HG03159 (cell line): Measurements from ENCODE around the gene GPSM1.

Source experiments
- ATAC-seq: cut with Tn5 transposase; IDR thresholded peaks from one replicate; pipeline ENCODE4 v1.9.1; 2021; ENCODE audit warnings: mild to moderate bottlenecking, moderate library complexity; ENCODE audit not compliant: unreplicated experiment

The GPSM1 gene

DNA sequence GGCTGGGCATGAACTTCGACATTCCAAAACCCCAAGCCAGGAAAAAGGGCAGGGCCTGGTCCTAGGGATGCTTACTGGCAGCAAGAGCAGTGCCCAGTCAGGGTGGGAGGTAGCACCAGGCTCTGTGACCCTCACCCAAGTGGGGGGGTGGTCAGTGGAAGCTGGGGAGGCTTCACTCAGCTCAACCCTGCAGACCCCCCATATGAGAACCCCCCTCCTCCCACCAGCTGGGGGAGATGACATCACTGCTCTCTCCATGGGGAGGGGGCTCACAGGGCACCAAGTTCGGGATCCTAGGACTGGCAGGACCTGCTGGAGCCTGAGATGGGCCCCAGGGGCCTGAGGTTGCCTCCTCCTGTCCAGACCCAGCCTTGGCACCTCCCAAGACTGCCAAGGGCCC is 31.5 kb downstream of the GPSM1 start:
- ATAC-seq: no peak

DNA sequence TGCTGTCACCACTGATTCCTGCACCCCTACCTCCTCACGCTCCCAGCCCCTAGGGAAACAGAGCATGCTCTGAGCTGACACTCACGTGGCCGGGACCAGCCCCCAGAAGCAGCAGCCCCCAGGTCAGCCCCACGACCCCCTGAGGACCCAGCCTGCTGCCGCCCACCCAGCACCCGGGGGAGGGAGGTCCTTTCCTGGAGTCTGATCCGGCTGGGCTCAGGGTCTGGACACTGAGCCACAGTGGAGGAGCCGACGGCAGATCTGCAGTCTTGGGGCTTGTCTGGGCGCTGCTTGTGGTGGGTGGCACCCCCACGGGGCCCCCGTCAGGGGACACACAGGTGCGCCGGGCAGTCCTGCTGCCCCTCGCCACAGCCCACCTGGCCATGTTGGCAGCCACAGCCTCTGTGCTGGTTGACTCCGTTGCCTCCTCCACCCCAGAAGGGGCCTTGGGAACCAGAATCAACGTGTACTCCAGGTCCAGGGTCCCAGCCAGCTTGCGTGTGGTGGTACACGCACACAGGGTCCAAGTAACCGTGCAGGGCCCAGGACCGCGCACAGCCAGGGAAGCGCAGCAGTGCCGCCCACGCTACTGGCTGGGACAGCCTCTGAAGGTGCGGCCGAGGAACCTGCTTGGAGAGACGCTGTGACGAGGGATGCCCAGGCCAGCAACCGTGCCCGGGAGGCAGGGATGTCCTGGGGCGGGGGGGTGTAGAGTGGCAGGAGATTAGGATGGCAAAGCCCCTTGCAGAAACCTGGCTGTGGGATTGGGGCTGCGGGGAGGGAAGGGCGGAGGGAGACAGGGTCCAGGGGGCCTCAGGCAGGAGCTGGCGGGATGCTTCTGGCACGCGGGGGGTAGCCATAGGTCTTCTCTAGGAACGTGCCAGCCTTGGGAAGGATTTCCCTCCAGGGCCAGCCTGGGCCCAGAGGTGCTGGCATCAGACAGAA is 32.7 kb downstream of the GPSM1 start:
- ATAC-seq: no peak

DNA sequence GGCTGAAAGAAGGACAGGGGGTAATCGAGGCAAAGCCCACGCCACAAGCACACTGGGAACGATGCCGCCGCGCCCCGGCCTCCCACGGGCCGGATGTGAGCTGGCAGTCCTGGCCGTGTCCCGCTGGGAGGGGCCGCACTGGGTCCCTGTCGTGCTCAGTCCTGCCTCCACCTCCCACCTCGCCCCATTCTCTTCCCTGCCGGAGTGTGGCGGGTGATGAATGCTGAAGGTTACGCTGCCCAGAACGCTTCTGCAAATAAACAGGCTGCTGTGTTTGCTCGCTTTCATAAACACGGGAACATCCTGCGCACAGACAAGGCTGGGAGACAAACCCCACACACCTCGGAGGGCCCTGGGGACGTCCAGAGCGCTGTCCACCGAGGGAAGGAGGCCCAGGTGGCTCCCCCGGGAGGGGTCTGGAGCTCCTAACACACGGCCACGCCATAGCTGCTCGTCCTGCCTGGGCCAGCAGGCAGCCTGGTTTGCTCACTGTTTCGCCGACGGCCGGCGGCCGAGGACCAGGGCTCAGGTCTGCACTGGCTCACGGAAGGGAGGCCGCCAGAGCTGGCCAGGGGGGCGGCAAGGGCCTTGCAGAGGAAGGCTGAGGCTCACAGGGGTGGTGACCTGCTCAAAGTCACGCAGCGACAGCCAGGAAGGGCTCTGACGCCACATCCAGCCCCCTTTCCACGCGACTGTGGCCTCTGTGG is 33.9 kb downstream of the GPSM1 start:
- no peak for ATAC-seq

GRCh38 chr9:136361754-136362449 is 34.6 kb downstream of the GPSM1 start:
- ATAC-seq: no peak

- no peak for ATAC-seq
These were observed 35.1 kb downstream of the GPSM1 start for GRCh38 chr9:136362450-136362784.

GRCh38 chr9:136363106-136363948 is 36.0 kb downstream of the GPSM1 start, which contains the start of gene DNLZ:
TSS of gene DNLZ (minus strand) at chr9:136363744. CDS start at chr9:136363714, 30 bp downstream.
- peak; percentile 77 for ATAC-seq

DNA sequence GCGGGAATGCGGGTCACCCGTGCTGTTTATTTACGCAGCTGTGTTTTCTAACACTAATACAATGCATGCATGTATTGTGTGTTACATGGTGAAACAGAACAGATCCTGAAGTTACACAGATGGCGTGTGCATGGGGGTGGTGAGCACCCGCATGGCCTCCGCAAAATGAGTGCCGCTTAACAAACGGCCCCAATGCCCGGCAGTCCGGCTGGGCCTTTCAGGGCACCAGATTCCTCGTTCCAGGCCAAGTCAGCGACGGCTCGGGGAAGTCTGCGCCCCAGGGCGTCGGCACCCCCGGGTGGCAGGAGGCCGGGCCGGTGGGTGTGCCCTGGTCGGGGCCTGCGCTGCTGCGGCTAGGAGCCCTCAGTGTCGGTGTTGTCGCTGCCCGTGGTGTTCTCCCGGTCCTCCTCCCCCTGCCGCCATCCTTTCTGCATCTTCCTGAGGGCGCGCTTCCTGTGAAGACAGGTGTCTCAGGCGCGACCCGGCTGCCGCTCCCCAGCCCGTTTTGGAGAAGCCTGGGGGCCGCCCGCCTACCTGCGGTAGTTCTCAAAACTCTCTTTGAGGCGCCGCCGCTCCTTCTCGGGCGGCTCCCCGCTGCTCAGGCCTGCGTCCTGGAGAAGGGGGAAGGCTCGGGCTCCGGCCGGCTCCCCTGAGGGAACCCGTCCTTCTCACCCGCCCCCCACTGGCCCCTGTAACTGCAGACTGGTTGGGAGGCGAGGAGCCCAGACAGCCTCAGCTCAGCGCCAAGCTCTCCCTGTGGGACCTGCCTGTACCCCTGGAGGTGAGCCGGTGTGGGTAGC is 36.8 kb downstream of the GPSM1 start:
- no peak for ATAC-seq

DNA sequence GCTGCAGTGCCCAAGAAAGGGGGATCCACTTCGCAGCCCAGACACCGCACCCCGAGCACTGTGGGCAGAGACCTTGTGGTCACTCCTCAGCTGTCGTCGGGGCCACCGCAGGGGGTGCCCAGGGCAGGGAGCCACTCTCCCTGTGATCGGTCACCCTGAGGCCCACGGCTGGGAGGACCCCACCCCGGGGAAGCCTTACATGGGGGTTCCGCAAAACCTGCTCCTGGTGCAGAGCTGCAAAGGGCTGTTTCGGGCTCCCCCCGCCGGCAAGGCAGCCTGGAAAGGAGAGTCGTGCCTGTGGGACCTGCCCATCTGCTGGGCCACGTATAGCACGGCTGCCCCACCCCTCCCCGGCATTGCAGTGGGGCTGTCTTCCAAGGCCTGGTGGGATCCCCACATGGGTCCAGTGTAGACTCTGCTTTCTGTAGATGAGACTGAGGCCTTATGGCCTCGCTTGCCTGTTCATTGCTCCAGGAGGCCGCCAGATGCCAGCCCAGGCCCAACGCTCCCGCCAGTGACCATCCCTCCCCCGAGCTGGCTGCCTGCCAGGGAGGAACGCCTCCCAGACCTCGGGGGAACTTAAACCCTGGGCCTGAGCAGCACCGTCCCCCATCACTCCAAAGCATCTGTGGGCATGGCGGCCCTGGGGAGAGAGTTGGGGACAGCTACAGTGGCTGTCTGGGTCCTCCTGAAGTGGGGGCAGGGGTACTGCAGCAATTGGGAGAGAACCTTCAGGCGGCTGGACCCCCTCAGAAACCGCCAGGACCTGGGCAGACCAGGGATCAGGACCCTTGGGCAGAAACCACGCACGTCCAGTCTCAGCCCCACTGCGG is 37.8 kb downstream of the GPSM1 start:
- ATAC-seq: no peak

- no peak for ATAC-seq
These were observed 38.5 kb downstream of the GPSM1 start for GRCh38 chr9:136365775-136366222.

DNA sequence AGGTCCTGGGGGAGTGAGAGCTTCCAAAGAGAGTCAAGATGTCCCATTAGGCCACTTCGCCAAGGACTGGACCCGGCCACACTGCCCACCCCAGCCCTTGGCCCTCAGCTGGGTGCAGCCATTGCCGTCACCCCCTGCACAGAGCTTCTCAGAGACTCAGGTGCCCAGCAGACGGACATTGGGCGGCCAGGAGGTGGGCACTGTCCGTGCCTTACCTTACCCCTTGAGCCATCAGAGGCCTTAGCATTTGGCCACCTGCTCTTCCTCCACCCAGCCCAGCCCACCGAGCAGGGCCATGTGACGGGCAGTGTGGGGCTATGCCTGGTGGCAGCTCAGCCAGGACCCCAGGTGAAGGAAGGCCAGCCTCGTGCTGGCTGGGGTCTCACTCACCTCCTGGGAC is 39.5 kb downstream of the GPSM1 start:
- no peak for ATAC-seq

DNA sequence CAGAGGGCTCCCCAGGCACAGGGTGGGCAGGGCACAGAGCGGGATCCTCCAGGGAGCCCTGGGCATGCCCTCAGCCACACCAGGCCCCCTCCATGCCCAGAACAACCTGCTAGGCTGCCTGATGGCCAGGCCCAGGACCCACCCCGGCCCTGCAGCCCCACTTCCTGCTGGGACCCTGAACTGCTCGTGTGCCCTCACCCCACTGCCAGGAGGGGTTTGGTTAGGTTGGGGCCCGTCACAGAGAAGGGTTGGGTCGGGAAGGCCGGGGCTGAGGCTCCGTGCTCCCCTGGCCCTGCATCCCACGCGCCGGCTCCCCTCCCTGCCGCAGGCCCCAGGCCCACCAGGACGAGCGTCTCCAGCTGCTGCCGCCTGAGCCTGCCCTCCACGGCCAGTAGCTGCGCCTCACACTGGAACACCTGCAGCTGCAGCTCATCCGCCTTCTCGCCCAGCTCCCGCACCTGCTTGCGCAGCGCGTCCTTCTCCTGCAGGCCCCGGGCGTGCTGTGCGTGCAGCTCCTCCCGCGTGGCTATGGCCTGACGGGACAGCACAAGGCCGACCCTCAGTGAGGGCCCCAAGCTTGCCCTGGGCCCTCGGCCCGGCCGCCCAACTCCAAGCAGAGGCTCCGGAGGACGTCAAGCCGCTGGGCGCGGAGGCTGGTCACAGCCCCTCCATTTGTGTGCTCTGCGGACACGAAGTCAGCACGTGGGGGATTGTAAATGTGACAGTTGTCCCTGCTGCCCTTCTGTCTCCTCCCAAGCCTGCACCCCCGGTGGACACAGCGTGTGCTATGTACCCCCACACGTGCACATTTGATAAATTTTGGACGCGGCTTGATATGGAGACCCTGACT is 40.2 kb downstream of the GPSM1 start:
- no peak for ATAC-seq

DNA sequence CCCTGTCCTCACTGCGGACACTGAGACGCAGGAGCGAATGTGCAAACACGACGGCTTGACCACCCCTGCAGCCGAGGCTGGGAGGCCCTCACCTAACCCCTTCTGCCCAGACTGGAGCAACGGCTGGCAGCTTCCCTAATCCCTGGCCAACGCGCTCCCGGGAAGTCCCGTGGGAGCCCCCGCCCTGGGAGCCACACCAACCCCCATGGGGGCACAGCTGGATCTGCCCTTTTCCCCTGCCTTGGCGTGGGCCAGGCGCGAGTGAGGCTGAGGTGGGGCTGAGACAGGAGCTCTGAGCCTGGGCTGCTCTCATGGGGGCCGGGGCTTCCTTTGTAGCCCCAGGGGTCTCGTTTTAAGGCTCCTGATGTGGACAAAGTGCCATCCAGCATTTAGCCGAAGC is 40.9 kb downstream of the GPSM1 start:
- no peak for ATAC-seq

GRCh38 chr9:136370037-136370436 is 42.7 kb downstream of the GPSM1 start:
- no peak for ATAC-seq

- ATAC-seq: no peak
These were observed 43.6 kb downstream of the GPSM1 start for GRCh38 chr9:136370687-136371532.

- no peak for ATAC-seq
These were observed 44.2 kb downstream of the GPSM1 start for GRCh38 chr9:136371533-136371880.

- no peak for ATAC-seq
These were observed 44.7 kb downstream of the GPSM1 start for GRCh38 chr9:136372006-136372405.
